GM23248 (cell line): ENCODE results near the gene SLC15A3. TPM values are rescaled to one million over a fixed set of nuclear protein-coding genes. Genes with fewer than 3 reads are reported as not detected.

Experiments used
- DNase-seq: peaks from one replicate; pipeline ENCODE4 v3.0.0-alpha.2; 2015
- H2AFZ ChIP-seq: fragments of 200-600 bp; sonication (generic); 2 replicates; pipeline ENCODE4 v1.6.1; 2016; ENCODE audit warnings: antibody characterized with exemption
- H3F3A ChIP-seq: fragments of 200-600 bp; sonication (generic); 2 replicates; pipeline ENCODE4 v1.6.1; 2016; ENCODE audit warnings: mild to moderate bottlenecking, antibody characterized with exemption, mixed run types; ENCODE audit not compliant: insufficient read depth
- H3K27ac ChIP-seq: fragments of 200-600 bp; sonication (generic); 2 replicates; pipeline ENCODE4 v1.5.1; 2016; ENCODE audit warnings: mild to moderate bottlenecking
- H3K27me3 ChIP-seq: fragments of 200-600 bp; sonication (generic); replicated peaks from 2 replicates; pipeline ENCODE4 v1.6.1; 2016; ENCODE audit warnings: mild to moderate bottlenecking; ENCODE audit not compliant: insufficient read depth
- H3K36me3 ChIP-seq: fragments of 200-600 bp; sonication (generic); 2 replicates; pipeline ENCODE4 v1.6.1; 2016; ENCODE audit warnings: low read depth, mild to moderate bottlenecking
- H3K4me1 ChIP-seq: fragments of 200-600 bp; sonication (generic); 2 replicates; pipeline ENCODE4 v1.6.1; 2016; ENCODE audit warnings: mild to moderate bottlenecking; ENCODE audit not compliant: insufficient read depth
- H3K4me2 ChIP-seq: fragments of 200-600 bp; sonication (generic); one replicate; pipeline ENCODE4 v1.6.1; 2016; ENCODE audit warnings: mild to moderate bottlenecking; ENCODE audit not compliant: unreplicated experiment
- H3K4me3 ChIP-seq: fragments of 200-600 bp; sonication (generic); 2 replicates; pipeline ENCODE4 v1.5.1; 2016; ENCODE audit warnings: mild to moderate bottlenecking
- H3K79me2 ChIP-seq: fragments of 200-600 bp; sonication (generic); 2 replicates; pipeline ENCODE4 v1.6.1; 2016; ENCODE audit warnings: mild to moderate bottlenecking; ENCODE audit not compliant: insufficient read depth
- H3K9ac ChIP-seq: fragments of 200-600 bp; sonication (generic); 2 replicates; pipeline ENCODE4 v1.6.1; 2016; ENCODE audit warnings: mild to moderate bottlenecking
- H3K9me2 ChIP-seq: fragments of 200-600 bp; sonication (generic); 2 replicates; pipeline ENCODE4 v1.6.1; 2016; ENCODE audit warnings: mixed run types, mild to moderate bottlenecking, moderate library complexity; ENCODE audit not compliant: insufficient read depth
- H3K9me3 ChIP-seq: fragments of 200-600 bp; sonication (generic); one replicate; pipeline ENCODE4 v1.6.1; 2017; ENCODE audit warnings: low read depth
- H4K20me1 ChIP-seq: fragments of 200-600 bp; sonication (generic); 2 replicates; pipeline ENCODE4 v1.6.0; 2016; ENCODE audit not compliant: insufficient read depth
- EZH2 ChIP-seq: fragments of 200-600 bp; sonication (generic); IDR thresholded peaks from 2 replicates; pipeline ENCODE4 v1.6.1; 2018; ENCODE audit warnings: antibody characterized with exemption, mild to moderate bottlenecking; ENCODE audit not compliant: insufficient read depth, poor library complexity, severe bottlenecking
- EZH2phosphoT487 ChIP-seq: fragments of 200-600 bp; sonication (generic); IDR thresholded peaks from 2 replicates; pipeline ENCODE4 v1.6.1; 2018; ENCODE audit warnings: antibody characterized with exemption, moderate library complexity, mild to moderate bottlenecking, low read depth; ENCODE audit not compliant: insufficient read depth
- WGBS, 2 experiments: methylation state at CpG; one replicate each; pipeline ENCODE4 v1.1.6; 2015 to 2017; ENCODE audit warnings: low lambda C conversion rate in 2 of 2, low coverage in 1 of 2; ENCODE audit errors: missing lambda C conversion rate in 2 of 2; 5-methylcytosine and 5-hydroxymethylcytosine counted together
- in situ Hi-C: fragments of 300-500 bp; cut with MboI; formaldehyde crosslinking; loops from 2 replicates; pipeline ENCODE4 v1.15.0; 2020
- polyA plus RNA-seq: library from polyadenylated mRNA; unstranded; fragments of >200 nt; fragmentation: Nextera tagmentation; extraction: Ambion mirVana; gene quantifications from 2 replicates; pipeline ENCODE4 v1.2.1, GENCODE V29; 2016
- total RNA-seq: library from RNA; depleted of rRNA; stranded (reverse); fragments of >200 nt; shearing (Covaris generic); gene quantifications from 2 replicates; pipeline ENCODE4 v1.2.3, GENCODE V29; 2014

Gene SLC15A3
- total and polyA plus RNA-seq, 2 experiments from 2014 or later: 1.5 to 2.2 TPM

DNA sequence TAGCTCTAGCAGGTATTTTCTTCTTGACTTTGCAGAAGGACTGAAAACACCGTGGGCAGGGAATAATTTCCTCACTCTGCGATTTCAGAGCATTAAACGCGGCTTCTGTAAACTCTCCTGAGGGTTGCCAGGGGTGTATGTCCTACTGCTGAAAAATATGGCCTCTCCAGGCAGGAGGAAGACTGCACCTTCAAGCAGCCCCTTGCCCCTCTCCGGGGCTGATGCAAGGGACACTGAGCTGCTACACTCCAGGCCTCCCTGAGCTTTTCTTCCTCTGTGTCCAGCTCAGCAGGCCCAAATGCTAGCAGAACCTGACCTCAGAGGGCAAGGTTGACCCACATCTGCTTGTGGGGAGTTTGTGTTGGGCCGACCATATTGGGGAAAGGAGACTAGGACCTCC lies 21.7 kb upstream of the SLC15A3 start:
- TF ChIP-seq EZH2phosphoT487 (no peak), EZH2 (no peak)
- Histone ChIP-seq H3K4me3 (no peak overlapping the region), H3K4me2 (no peak overlapping the region), H3K27me3 (peaks cover 24% of the 10 kb centered on the region), H4K20me1 (no peaks in the 10 kb centered on the region), H2AFZ (no peak overlapping the region), H3K9me3 (no peaks in the 10 kb centered on the region), H3K36me3 (no peaks in the 10 kb centered on the region), H3K9me2 (no peaks in the 10 kb centered on the region), H3K79me2 (no peaks in the 10 kb centered on the region), H3K27ac (no peak overlapping the region), H3K4me1 (no peaks in the 10 kb centered on the region), H3K9ac (no peak overlapping the region), H3F3A (no peaks in the 10 kb centered on the region)
- WGBS, 2 experiments: 54 to 66% methylated on average over 6 of the region's 6 CpGs
- in situ Hi-C loops: no loop called here
- no peak for DNase-seq

DNA sequence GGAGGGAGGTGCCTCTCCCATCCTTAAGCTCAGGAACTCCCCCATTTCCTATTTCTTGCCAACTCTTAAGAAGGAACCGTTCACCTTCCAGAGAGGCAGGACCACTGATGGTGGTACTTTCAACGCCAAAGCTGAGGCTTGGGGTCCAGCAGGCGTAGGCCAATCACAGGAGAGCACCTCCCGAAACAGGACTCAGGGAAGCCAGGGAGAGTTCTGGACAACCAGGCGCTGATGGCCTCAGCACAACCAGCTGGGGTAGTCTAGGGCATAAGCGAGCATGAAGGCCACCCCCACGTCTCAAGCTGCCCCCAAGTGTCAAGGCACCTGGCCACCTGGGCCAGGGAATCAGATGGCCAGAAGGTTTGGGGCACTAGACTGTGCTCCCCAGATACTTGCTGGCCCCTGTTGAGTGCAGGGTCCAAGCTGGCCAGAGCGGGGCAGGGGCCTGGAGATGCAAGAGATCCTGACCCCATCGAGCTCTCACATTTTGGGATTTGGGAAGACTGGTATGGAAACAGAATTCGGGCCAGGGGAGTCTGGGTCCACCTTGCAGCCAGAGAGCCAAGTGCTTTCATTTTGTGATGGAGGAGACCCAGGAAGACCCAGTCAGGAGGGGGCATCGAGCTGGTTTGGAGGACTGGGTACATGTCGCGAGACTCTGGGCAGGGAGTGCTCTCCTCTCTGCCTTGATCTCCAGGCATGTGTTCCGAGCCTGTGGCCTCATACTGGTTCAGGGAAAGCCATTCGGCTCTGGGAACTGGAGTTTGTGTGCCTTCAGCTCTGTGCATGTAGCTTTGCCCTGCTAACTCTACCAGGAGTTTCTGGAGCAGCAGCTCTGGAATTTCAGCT lies 20.4 kb upstream of the SLC15A3 start:
- H3K79me2 ChIP-seq: no peaks in the 10 kb centered on the region
- 62 to 64% methylated on average over 15 of the region's 15 CpGs for WGBS, 2 experiments
- DNase-seq: no peak

DNA sequence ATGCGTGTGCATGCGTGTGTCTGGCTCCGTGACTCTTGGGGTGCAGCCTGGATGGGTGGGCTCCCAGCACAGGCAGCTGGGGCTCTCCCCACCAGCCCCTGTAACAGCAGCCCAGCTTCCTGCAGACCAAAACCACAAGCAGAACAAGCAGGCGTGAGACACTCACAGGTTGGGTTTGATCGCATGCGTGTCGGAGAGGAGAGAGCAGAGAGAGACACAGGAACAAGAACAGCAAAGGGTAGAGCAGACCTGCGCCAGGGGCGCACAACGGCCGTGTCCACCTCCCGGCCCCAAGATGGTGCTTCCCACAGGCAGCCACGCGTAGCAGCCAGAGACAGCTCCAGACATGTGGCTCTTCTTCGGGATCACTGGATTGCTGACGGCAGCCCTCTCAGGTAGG lies 19.5 kb upstream of the SLC15A3 start, which contains the start of gene CD6:
Gene CD6, plus strand, starts transcription at position 161 of the 400 bp plus-strand sequence. Its CDS starts 186 bp downstream, at position 347.
- TF ChIP-seq EZH2phosphoT487 (no peak), EZH2 (no peak)

More for the DNA sequence above, 20.4 kb upstream of the SLC15A3 start:
- Histone ChIP-seq H3K27ac (no peak overlapping the region), H3K27me3 (peaks cover 30% of the 10 kb centered on the region), H3K36me3 (no peaks in the 10 kb centered on the region), H4K20me1 (no peaks in the 10 kb centered on the region), H3F3A (no peaks in the 10 kb centered on the region), H3K4me2 (no peak overlapping the region), H3K4me3 (no peak overlapping the region), H3K9ac (no peak overlapping the region), H3K9me2 (no peaks in the 10 kb centered on the region), H3K9me3 (no peaks in the 10 kb centered on the region), H2AFZ (no peak overlapping the region), H3K4me1 (no peaks in the 10 kb centered on the region)
- TF ChIP-seq EZH2phosphoT487: no peak
- no peak for TF ChIP-seq EZH2
- in situ Hi-C loops: no loop called here

DNA sequence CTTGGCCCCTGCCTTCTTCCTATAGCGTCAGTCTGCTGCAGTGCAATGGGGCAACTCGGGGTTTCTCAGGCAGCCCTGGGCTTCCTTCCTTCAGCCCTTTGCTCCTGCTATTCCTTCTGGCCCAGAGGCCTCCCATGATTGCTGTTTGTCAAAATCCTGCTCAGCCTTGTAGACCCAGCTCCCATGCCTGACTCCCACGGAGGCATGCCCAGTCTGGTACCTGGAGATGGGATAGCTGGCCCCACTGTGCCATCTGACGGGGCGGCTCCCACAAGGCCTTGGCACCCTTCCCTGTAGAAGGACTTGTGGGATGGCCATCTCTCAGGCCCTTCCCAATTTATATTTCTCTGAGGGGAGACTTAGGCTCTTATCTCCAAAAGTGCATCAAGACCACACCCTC lies 18.9 kb upstream of the SLC15A3 start:
- H3K4me1 ChIP-seq: no peaks in the 10 kb centered on the region
- H3K9ac ChIP-seq: no peak overlapping the region
- H3K27me3 ChIP-seq: peaks cover 38% of the 10 kb centered on the region
- no peak for TF ChIP-seq EZH2phosphoT487
- no peak for TF ChIP-seq EZH2
- no peak for DNase-seq
- H3K79me2 ChIP-seq: no peaks in the 10 kb centered on the region
- no peaks in the 10 kb centered on the region for H3F3A ChIP-seq
- 49 to 58% methylated on average over 5 of the region's 5 CpGs for WGBS, 2 experiments
- H4K20me1 ChIP-seq: no peaks in the 10 kb centered on the region
- in situ Hi-C loops: no loop called here
- no peak overlapping the region for H3K4me2 ChIP-seq
- no peaks in the 10 kb centered on the region for H3K36me3 ChIP-seq
- no peak overlapping the region for H3K4me3 ChIP-seq
- H2AFZ ChIP-seq: no peak overlapping the region
- no peaks in the 10 kb centered on the region for H3K9me2 ChIP-seq
- no peaks in the 10 kb centered on the region for H3K9me3 ChIP-seq
- no peak overlapping the region for H3K27ac ChIP-seq

More for the DNA sequence above, 19.5 kb upstream of the SLC15A3 start, which contains the start of gene CD6:
- no peak within 1 kb of the TSS for H3K4me3 ChIP-seq
- H3K9me3 ChIP-seq: no peaks in the 10 kb centered on the region
- in situ Hi-C loops: no loop called here
- H4K20me1 ChIP-seq: no peaks in the 10 kb centered on the region
- WGBS, 2 experiments: 69 to 71% methylated on average over 11 to 16 of the region's 16 CpGs
- H3K79me2 ChIP-seq: no peaks in the 10 kb centered on the region
- peaks cover 35% of the 10 kb centered on the region for H3K27me3 ChIP-seq
- no peak within 1 kb of the TSS for H3K9ac ChIP-seq
- H3F3A ChIP-seq: no peaks in the 10 kb centered on the region
- no peak within 1 kb of the TSS for H3K27ac ChIP-seq
- H3K36me3 ChIP-seq: no peaks in the 10 kb centered on the region
- H2AFZ ChIP-seq: no peak within 1 kb of the TSS
- no peaks in the 10 kb centered on the region for H3K9me2 ChIP-seq
- no peaks in the 10 kb centered on the region for H3K4me1 ChIP-seq
- DNase-seq: no peak
- H3K4me2 ChIP-seq: no peak within 1 kb of the TSS

DNA sequence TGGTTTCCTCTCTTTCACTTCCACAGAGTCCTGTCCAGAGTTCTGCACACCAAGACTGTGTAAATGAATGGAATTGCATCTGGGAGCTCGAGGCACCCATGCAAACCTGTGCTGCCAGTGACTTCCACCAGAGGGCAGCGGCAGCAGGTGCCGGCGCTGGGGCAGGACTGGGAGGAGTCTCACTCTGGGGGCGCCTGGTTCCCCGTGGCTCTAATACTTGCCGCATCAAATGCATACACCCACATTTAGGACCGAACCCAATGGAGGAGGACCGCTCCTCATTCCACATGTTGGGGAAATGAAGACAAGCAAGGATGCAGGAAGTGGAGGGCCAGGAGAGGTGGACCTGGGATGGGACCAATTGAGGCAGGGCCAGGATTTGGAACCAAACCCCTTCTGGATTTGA lies 18.4 kb upstream of the SLC15A3 start:
- 18 to 29% methylated on average over 9 of the region's 9 CpGs for WGBS, 2 experiments

More for the DNA sequence above, 18.4 kb upstream of the SLC15A3 start:
- H3K4me1 ChIP-seq: no peaks in the 10 kb centered on the region
- H3K9ac ChIP-seq: no peak overlapping the region
- peaks cover 44% of the 10 kb centered on the region for H3K27me3 ChIP-seq
- H3K36me3 ChIP-seq: no peaks in the 10 kb centered on the region
- H2AFZ ChIP-seq: no peak overlapping the region
- no peaks in the 10 kb centered on the region for H3F3A ChIP-seq
- H3K9me2 ChIP-seq: no peaks in the 10 kb centered on the region
- no peak for TF ChIP-seq EZH2phosphoT487
- no peak for TF ChIP-seq EZH2
- no peaks in the 10 kb centered on the region for H3K9me3 ChIP-seq
- peak; percentile 69 for DNase-seq
- H3K27ac ChIP-seq: no peak overlapping the region
- H3K79me2 ChIP-seq: no peaks in the 10 kb centered on the region
- no peaks in the 10 kb centered on the region for H4K20me1 ChIP-seq
- no peak overlapping the region for H3K4me3 ChIP-seq
- in situ Hi-C loops: no loop called here
- H3K4me2 ChIP-seq: no peak overlapping the region
